Urinary bladder (tissue), 4 donors: ENCODE measurements around the gene MEF2B. TPM values are rescaled to one million over a fixed set of nuclear protein-coding genes. Genes with fewer than 3 reads are reported as not detected.
"Not testable (repeated sequence)": the region's sequence is repeated elsewhere in the genome, so short reads cannot be mapped to it uniquely, and the experiment has no call there.

Source experiments
- DNase-seq: peaks from one replicate; pipeline ENCODE4 v3.0.0-alpha.2; 2015; ENCODE audit errors: extremely low spot score
- H3K27ac ChIP-seq: one replicate; pipeline ENCODE4 v1.5.1; 2013; ENCODE audit warnings: low read depth, mild to moderate bottlenecking, moderate library complexity
- H3K36me3 ChIP-seq: one replicate; pipeline ENCODE4 v1.6.1; 2013; ENCODE audit warnings: mild to moderate bottlenecking, moderate library complexity; ENCODE audit not compliant: insufficient read depth
- H3K4me1 ChIP-seq: one replicate; pipeline ENCODE4 v1.6.1; 2013; ENCODE audit warnings: mild to moderate bottlenecking, moderate library complexity; ENCODE audit not compliant: insufficient read depth
- H3K4me3 ChIP-seq: one replicate; pipeline ENCODE4 v1.5.1; 2013; ENCODE audit warnings: low read depth, low read length
- WGBS: extraction: QIAGEN DNeasy Blood & Tissue Kit; methylation state at CpG from one replicate; pipeline ENCODE4 v1.1.7; 2013; 5-methylcytosine and 5-hydroxymethylcytosine counted together
- polyA plus RNA-seq: library from polyadenylated mRNA; stranded (reverse); fragments of 200-250 nt; gene quantifications from one replicate; pipeline ENCODE4 v1.2.3, GENCODE V29; 2013
- total RNA-seq: library from RNA; depleted of rRNA; stranded (reverse); fragments of >200 nt; gene quantifications from one replicate; pipeline ENCODE4 v1.2.3, GENCODE V29; 2014
- donor health status: healthy with polysubstance abuse.
- donor health status: healthy.

The MEF2B gene
- total and polyA plus RNA-seq, 2 donors, result 0.42 to 0.48 TPM

DNA sequence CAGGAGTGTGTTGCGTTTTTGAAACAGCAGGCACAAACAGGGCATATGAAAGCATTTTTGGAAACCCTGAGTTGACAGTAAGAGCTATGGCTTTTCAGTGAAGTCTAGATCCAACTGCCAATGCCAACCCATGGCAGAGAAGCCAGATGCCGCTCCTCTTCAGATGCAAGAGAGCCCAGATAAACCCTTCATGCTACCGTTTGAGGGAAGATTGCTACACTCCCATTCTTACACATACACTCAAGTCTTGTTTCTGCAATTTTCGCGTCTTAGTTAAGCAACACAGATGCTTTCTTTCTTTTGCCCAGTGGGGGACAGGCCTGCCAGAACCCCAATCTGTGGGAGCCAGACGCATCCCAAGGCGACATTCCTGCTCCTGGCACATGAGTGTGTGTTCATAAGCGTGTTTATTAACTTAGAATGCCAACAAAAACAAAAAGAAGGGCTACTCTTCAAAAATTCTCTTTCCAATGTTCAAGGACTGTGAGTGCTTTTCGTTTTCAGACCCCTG, 11.5 kb upstream of the MEF2B start:
- Histone ChIP-seq H3K36me3 (no peaks in the 10 kb centered on the region), H3K4me3 (no peak overlapping the region), H3K4me1 (no peaks in the 10 kb centered on the region), H3K27ac (no peak overlapping the region)
- DNase-seq, result no peak
- WGBS, result 94% methylated on average over 9 of the region's 9 CpGs

- H3K36me3 ChIP-seq, result no peaks in the 10 kb centered on the region
- H3K27ac ChIP-seq, result no peak overlapping the region
- 85% methylated on average over 17 of the region's 17 CpGs for WGBS
- H3K4me1 ChIP-seq, result no peaks in the 10 kb centered on the region
- H3K4me3 ChIP-seq, result no peak overlapping the region
- no peak for DNase-seq
These were observed 9.7 kb upstream of the MEF2B start for GRCh38 chr19:19179548-19180441.

GRCh38 chr19:19176950-19177349, 6.9 kb upstream of the MEF2B start:
- Histone ChIP-seq H3K36me3 (no peaks in the 10 kb centered on the region), H3K4me1 (no peaks in the 10 kb centered on the region), H3K4me3 (no peak overlapping the region), H3K27ac (no peak overlapping the region)
- WGBS, result 86% methylated on average over 8 of the region's 8 CpGs
- DNase-seq, result no peak

DNA sequence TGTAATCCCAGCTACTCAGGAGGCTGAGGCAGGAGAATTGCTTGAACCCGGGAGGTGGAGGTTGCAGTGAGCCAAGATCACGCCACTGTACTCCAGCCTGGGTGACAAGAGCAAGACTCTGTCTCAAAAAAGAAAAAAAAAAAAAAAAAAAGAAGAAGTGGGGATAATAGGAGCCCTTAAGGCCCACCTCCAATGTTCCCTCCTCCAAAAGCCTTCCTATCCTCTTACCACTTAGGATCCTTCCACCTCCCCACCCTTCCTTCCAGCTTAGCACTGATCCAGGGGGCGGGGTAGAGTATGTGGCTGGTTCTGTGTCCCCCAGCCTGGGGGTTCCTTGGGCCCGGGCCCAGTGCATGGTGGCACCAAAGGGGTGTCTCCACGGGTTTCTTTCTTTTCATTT, 3.2 kb upstream of the MEF2B start:
- not testable (repeated sequence) for DNase-seq, H3K36me3 ChIP-seq, H3K27ac ChIP-seq, H3K4me3 ChIP-seq, H3K4me1 ChIP-seq
- WGBS, result 90% methylated on average over 5 of the region's 5 CpGs

DNA sequence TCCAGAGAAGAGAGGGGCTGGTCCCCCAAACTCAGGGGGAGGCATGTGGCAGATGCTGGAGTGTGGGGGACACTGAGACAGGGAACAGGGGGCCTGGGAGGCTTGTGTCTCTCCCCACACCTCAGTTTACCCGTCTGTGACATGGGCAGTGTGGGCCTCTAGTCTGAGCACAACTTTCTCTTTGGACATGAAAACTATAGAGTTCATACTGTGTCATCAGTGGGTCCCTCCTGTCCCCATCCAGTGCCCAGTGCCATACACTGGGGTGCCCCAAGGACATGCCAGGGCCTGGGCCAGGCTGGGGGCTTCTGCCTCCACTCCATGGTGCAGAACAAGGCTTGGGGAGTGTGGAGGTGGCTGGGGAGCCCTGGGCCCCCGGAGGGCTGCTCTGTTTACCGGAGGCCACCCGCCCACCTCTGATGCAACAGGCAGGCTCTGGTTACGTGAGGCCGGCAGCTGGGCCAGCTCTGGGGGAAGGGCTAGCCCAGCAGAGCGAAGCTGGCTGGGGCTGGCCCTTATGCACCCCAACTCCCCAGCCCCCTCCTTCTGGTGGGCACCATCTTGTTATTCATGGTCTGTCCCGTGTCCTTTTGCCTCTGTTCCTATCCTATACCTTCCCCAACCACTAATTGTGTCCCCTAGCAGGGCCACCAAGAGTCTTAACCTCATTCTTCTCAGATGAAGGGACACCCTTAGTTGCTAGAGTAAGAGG, 1.9 kb upstream of the MEF2B start:
- WGBS, result 39% methylated on average over 8 of the region's 8 CpGs

DNA sequence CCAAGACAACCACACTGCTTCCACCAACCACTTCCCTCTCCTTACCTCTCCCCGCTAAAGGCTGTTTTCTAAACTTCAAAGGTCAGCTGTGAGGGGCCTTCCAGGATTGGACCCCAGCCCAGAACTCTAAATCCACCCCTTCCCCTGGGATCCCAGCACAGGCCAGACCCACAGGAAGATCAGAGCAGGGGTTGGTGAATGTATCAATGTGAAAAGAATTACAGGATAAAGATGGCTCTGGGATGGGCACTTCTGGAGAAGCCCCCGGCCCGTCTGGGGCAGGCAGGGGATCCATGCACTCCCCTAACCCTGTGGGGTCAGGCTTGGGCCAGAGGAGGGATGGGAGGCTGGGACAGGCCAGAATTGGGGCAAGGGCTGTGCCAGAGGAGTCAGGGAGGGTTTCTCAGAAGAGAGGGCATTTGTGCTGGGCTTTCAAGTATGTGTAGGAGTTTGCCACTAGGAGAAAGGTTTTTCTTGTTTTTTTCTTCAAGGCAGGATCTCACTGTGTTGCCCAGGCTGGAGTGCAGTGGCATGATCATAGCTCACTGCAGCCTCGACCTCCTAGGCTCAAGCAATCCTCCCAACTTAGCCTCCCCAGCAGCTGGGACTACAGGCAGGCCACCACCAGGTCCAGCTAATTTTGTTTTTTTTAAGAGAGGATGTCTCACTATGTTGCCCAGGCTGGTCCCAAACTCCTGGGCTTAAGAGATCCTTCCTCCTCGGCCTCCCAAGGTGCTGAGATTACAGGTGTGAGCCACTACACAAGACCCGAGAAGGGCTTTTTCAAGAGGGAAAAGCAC, 1.0 kb upstream of the MEF2B start:
- no peaks in the 10 kb centered on the region for H3K4me1 ChIP-seq
- H3K36me3 ChIP-seq, result no peaks in the 10 kb centered on the region
- no peak overlapping the region for H3K4me3 ChIP-seq
- DNase-seq, result no peak
- 67% methylated on average over 6 of the region's 6 CpGs for WGBS
- no peak overlapping the region for H3K27ac ChIP-seq

More for the DNA sequence above, 1.9 kb upstream of the MEF2B start:
- no peak overlapping the region for H3K27ac ChIP-seq
- DNase-seq, result no peak
- no peaks in the 10 kb centered on the region for H3K4me1 ChIP-seq
- no peaks in the 10 kb centered on the region for H3K36me3 ChIP-seq
- H3K4me3 ChIP-seq, result no peak overlapping the region

DNA sequence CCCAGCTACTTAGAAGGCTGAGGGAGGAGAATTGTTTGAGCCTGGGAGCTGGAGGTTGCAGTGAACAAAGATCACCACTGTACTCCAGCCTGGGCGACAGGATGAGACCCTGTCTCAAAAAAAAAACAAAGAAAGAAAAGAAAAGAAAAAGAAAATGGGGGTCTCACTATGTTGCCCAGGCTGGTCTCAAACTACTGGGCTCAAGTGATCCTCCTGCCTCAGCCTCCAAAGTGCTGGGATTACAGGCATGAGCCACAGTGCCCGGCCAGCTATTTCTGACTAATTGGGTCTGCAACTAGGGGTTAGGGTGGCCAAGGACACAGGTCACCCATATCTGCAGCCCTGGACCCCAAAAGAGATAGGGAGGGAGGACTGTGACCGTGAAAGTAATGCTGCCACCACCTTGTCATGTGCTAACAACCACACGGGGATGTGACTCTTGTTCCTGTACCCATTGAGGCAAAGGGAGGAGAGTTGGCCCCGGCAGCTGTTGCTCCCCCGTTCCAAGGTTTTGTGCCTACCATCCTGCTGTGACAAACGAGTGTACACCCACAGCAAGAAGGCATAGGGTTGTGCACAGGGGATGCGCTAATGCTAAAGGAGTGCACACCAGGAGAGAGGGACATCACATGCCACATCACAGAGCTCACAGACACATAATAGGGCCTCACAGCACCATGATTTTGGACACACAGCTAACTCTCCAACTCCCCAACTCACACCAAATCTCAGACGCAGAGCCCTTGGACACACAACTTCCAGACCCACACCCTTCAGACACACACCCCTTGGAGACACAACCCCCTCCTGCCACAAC, 619 bp downstream of the MEF2B start:
- H3K4me1 ChIP-seq, result no peaks in the 10 kb centered on the region
- H3K4me3 ChIP-seq, result no peak overlapping the region
- H3K27ac ChIP-seq, result no peak overlapping the region
- WGBS, result 80% methylated on average over 9 of the region's 9 CpGs
- no peak for DNase-seq
- no peaks in the 10 kb centered on the region for H3K36me3 ChIP-seq

DNA sequence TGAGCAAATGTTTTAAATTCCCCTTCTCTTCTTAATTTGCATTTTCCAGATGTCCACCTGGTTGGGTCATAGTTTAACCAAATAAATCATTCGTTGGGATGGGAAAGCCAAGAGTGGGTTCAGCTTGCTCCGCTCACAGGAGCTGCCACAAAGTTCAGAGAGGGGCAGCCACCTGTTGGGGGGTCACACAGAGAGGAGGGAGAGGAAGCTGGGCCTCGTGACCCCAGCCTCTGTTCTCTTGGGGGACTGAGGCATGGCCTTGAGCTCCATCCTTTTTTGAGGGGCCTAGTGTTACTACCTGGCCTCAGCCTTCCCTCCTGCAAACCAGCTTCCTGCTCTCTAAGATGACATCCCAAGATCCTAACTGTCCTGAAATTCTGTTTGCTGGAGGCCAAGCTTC, 2.5 kb downstream of the MEF2B start:
- Histone ChIP-seq H3K4me1 (no peaks in the 10 kb centered on the region), H3K27ac (no peak overlapping the region), H3K36me3 (no peaks in the 10 kb centered on the region), H3K4me3 (no peak overlapping the region)
- WGBS, result 86% methylated on average over 3 of the region's 3 CpGs
- DNase-seq, result no peak

DNA sequence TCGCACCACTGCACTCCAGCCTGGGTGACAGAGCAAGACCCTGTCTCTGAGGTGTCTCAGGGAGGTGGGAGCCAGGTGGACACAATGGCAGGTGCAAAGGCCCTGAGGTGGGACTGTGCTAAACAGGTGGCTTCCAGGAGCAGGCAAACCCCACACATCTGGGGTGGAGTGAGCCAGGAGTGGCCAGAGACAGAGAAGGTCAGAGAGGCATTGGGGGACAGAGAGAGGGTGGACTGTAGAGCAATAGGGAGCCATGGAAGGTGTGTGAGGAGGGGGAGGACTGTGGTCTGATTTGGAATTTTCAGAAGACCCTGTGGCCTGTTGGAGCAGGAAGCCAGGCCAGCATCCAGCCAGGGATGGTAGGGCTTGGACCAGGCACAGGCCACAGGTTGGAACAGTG, 4.7 kb downstream of the MEF2B start:
- H3K4me3 ChIP-seq, result no peak overlapping the region
- DNase-seq, result no peak

GRCh38 chr19:19162495-19162894, 7.6 kb downstream of the MEF2B start:
- no peaks in the 10 kb centered on the region for H3K36me3 ChIP-seq
- H3K4me1 ChIP-seq, result no peaks in the 10 kb centered on the region
- 91% methylated on average over 7 of the region's 7 CpGs for WGBS
- H3K27ac ChIP-seq, result no peak overlapping the region
- H3K4me3 ChIP-seq, result no peak overlapping the region
- DNase-seq, result no peak

More for the DNA sequence above, 4.7 kb downstream of the MEF2B start:
- Histone ChIP-seq H3K4me1 (no peaks in the 10 kb centered on the region), H3K36me3 (no peaks in the 10 kb centered on the region), H3K27ac (no peak overlapping the region)
- WGBS, result 95% methylated on average over 1 of the region's 1 CpG

- 59% methylated on average over 26 of the region's 26 CpGs for WGBS
- DNase-seq, result no peak
- no peaks in the 10 kb centered on the region for H3K36me3 ChIP-seq
These were observed 9.5 kb downstream of the MEF2B start for GRCh38 chr19:19160461-19161035.

GRCh38 chr19:19159534-19159933, 10.5 kb downstream of the MEF2B start:
- Histone ChIP-seq H3K36me3 (no peaks in the 10 kb centered on the region), H3K4me3 (no peak overlapping the region), H3K27ac (no peak overlapping the region), H3K4me1 (no peaks in the 10 kb centered on the region)
- 91% methylated on average over 4 of the region's 4 CpGs for WGBS
- DNase-seq, result no peak

More at GRCh38 chr19:19160461-19161035, 9.5 kb downstream of the MEF2B start:
- no peak overlapping the region for H3K4me3 ChIP-seq
- H3K27ac ChIP-seq, result no peak overlapping the region
- H3K4me1 ChIP-seq, result no peaks in the 10 kb centered on the region
